HG03432 (cell line): ENCODE data around the gene CCNL2.

ENCODE experiments used
- ATAC-seq: cut with Tn5 transposase; IDR thresholded peaks from one replicate; pipeline ENCODE4 v1.9.1; 2021; ENCODE audit warnings: mild to moderate bottlenecking, moderate library complexity; ENCODE audit not compliant: unreplicated experiment

The CCNL2 gene

DNA sequence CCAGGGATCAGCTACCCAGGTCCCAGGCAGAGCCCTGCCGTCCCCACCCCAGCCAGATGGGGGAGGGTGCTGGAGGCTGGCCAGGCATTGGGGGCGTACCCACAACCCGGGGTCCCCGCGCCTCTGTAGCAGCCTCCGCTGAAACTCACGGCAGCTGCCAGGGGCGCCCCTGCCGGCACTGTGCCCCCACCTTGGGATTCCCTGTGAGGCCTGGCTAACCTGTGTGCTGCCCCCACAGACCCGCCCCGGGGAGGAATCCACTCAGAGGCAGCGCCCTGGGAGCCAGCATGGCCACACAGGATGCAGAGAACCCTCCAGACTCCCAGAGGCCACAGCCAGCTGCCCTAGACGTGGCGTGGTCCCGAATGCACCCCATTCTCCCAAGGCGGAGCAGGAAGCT is 53.8 kb downstream of the CCNL2 start:
- ATAC-seq, result no peak

DNA sequence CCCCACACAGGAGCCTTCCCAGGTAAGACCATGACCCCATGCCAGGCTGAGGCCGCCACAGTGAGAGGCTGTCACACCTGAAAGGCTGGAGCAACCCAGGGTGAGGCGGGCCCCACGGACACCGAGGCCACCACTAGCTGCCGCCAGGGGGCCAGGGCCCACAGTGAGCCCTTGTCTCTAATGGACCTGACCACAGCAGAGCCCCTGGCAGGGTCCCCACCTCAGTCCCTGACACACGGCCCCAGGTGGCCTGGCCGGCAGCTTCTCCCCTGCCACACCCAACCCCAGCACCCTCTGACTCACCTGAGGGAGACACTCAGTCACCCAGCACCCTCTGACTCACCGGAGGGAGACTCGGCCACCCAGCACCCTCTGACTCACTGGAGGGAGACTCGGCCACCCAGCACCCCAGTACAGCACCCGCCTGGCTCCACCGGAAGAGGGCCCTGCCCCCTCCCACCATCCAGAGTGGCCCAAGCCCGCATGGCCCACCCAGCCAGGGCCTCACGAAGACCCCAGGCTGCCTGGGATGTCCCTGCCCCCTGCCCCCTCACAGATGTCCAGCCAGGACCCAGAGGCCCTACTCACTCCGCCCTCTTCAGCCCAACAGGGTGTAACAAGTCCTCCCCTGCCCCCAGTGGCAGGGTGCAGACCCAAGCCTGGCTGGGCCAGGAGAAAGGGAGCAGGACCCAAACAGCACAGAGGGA is 54.3 kb downstream of the CCNL2 start:
- no peak for ATAC-seq

DNA sequence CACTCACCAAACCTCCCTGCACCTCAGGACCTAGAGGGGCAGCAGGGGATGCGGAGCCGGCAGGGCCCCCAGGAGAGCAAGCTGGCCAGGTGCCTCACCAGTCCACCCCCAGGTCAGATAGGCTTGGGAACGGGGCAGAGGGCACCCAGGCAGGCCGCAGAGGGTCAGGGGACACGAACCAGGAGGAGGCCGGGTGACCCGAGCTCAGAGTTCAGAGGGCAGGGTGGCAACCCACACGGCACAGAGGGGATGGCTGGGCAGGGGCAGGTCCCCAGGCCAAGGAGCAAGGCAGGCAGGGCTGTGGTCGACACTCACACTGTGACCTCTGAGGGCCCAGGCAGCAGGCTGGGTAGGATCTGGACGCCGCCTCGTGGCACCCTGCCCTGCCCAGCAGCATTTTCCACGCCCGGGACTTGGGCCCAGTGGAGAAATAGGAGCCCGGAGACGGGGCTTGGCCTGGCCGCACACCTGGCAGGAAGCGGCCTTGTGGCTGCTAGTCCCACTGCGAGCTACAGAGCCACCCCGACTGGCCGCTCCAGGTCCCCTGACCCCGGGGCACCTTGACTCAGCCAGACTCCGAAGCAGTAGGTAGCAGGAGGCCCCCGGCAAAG is 55.2 kb downstream of the CCNL2 start:
- no peak for ATAC-seq

DNA sequence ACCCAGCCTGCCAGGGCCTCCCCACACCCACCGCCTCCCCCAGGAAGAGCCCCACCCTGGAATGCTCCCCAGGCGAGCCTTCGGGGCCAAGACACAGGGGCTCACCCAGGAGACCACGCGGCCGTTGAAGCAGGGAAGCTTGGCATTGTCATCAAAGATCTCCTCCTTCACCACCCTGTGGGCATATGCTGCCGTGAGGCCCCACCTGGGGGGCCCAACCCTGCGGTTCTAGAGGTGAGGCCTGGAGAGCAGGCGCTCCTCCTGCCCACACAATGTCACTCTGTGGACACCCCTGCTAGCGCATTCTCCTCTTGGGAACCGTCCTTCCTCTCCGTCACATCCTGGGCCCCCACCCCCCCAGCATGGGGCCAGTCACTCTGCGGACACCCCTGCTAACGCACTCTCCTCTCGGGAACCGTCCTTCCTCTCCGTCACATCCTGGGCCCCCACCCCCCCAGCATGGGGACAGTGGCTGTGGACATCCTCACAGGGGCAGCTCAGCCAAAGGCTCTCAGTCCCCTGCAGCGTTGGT is 56.5 kb downstream of the CCNL2 start:
- ATAC-seq, result no peak

DNA sequence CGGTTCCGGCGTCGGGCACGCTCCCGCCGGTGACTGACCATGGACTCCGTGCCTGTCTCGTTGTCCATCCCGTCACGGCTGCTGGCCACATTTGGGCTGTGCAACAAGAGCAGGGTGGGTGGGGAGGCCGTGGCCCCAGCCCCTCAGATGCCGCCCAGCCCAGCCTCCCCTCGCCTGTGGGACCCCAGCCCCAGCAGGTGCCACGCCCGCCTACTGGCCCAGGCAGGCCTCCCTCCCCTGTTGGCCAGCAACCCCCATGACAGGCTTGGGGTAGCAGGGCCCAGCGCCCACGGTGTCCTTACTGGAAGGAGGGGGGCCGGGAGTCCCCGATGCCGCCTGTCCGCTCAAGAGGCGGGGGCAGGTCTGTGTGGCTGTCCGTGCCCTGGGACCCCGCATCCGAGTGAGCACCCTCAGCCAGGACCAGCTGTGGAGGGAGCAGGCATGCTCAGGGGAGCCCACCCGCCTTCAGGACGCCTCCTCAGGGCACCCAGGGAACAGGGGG is 57.0 kb downstream of the CCNL2 start:
- no peak for ATAC-seq

DNA sequence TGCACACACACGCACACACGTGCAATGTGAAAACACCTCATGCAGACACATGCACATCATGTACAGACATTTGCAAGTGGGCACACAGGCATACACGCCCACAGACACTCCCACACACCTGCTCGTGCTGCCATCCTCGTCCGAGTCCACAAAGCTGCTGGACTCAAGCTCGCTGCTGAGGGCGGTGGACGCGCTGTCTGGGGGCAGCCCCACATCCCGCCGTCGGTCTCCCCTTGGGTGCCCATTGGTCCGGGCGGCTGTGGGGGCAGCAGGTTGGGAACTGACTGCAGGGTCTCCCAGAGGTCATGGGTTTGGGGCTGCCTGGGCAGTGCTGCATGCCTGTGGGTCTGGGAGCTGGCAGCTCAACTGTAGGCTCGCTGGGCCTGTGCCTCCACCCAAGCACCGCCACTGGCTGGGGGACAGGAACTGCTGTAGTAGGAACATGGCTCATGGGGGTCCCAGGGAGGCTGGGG is 57.5 kb downstream of the CCNL2 start:
- ATAC-seq, result no peak

DNA sequence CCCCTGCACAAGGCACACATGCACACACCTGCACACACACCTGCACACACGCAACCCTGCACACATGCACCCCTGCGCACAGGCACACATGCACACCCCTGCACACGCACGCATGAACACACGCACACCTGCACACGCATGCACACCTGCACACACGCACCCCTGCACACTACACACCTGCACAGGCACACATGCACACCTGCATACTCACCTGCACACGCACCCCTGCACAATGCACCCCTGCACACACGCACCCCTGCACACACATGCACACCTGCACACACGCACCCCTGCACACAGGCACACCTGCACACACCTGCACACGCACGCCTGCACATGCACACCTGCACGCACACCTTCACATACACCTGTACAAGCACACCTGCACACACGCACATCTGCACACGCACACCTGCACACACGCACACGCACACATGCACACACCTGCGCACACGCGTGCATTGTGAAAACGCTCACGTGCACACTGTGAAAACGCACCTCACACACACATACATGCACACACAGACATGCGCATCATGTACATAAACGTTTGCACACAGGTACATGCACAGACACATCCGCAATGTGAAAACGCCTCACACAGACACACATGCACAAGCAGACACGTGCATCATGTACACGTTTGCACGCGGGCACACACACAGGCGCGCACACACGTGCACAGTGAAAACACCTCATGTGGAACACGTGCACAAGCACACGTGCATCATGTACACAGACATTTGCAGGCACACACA is 58.2 kb downstream of the CCNL2 start:
- ATAC-seq, result no peak

DNA sequence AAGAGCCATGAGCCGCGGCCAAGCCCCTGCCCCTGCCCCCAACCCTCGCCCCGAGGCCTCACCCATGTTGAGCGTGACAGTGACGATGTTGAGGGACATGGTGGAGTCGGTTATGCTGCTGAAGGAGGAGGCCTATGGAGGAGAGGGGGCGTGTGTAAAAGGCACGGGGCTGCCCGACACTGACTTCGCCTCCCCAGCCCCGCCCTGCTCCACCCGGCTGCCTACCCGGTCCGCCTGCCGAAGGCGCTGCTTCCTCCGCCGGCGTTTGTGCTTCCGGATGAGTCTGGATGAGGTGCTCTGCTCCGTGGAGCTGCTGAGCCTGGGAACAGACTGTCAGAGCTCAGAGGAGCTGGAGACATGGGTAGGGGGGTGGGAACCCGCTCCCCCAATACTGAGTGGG is 59.0 kb downstream of the CCNL2 start:
- no peak for ATAC-seq

DNA sequence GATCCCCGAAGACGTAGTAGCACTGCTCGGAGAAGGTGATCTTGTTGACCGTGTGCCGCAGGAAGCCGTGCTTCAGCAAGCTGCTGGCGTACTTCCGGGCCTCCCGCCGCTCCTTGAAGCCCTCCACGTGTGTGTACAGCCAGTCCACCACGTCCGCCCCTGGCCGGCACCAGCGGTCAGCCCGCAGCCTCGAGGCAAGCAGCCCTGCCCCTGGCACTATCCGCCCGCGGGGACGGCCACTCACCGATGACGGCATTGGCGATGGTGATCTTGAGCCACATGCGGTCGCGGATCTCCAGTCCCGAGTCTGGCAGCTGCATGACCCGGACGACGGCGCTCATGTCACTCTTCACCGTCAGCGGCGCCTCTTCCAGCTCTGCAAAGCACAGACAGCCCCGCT is 60.9 kb downstream of the CCNL2 start:
- ATAC-seq, result no peak

DNA sequence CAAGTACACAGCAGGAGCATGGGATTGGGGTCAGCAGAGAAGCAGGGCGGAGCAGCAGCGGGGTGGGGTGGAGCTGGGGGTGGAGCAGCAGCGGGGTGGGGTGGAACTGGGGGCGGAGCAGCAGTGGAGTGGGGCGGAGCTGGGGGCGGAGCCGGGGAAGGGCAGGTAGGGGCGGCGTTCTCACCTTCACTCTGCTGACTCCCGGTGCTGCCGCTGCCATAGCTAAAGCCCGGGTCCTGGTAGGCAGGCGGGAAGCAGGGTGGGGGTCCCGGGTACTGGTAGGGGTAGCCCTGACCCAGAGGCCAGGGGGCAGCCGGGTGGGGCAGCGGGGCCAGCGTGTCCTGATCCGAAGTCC is 61.4 kb downstream of the CCNL2 start:
- ATAC-seq, result no peak

DNA sequence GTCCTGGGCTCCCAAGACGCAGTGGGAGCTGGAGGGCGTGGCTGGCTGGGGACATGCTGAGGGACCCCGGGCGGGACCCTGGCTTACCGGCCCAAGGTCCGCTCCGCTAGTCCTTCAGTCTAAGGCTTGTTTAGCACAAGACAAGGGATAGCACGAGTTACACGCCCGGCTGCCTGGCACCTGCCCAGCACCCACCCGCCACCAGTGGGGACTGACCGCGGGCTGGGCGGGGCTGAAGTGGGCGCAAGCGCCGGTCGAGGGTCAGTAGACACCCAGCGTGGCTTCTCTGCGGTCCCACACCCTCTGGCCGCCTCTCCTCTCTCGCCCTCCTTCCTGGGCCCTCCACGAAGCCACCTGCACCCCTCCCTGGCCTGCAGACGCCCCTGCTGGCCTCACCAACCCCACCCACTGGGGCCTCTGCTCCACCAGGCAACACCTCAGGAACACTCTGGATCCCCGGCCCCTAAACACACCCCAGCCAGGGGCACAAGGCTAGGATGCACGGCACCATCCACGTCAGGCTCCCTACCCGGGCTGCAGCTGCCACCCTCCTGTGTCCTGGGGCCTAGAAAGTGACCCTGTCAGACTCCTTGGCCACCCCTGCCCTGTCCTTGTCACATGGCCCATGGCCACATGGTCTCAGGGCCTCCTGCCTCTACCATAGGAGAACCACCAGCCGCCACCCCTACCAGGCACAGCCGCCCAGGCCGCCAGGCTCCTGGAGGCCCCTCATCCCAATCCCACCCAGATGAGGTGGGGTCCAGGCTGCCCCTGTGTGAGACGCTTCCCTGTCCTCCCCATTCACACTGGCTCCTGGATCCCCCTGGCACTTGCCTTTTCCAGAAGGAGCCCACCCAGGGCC is 62.0 kb downstream of the CCNL2 start:
- ATAC-seq, result no peak

DNA sequence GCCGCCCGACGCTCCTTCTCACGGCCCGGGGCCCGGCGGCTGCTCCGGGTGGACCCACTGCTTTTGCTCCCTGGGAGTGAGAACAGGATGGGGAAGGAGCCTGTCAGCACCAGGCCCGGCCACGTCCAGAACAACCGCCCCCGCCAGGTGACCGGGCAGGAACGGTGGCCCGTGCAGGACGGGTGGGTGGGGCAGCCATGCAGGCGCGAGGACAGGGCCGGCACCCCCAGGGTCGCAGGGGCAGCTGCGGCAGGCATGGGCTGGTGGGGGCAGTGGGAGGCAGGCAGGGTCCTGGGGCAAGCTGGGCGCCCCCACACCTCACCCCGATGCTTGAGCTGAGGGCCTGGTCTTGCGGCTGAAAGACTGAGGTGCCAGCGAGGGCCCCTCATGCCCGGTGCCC is 62.7 kb downstream of the CCNL2 start:
- no peak for ATAC-seq

DNA sequence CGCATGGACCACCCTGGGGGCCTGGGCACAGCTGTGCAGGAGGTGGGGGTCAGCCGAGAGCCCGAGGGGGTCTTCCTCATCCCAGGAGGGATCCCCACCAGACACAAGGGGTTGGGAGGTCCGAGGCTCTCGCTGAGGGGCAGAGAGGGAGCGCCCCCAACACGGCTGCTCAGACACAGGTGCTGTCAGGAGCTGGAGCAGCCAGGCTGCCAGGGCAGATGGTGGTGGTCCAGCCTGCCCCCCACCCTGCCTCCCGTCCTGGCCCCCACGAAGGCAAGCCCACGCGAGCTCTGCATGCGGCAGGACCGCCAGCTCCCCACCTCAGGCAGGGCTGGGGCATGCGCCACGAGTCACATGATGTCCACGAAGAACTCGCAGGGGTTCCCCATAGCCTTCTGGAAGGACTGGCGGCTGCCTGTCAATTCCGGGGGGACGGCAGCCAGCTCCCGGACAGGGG is 63.3 kb downstream of the CCNL2 start:
- no peak for ATAC-seq
